Peyer's patch (tissue), 4 donors: ENCODE measurements around the gene RPTOR.

Experiments used
- CTCF ChIP-seq, 6 experiments: fragments of 450-650 bp in 4 of 6; fragments of 200-600 bp in 2 of 6; sonication (generic) in 1 of 6; IDR thresholded peaks; one replicate each; pipeline ENCODE4 v1.5.1; 2017 to 2019; ENCODE audit warnings: antibody characterized with exemption in 6 of 6, mild to moderate bottlenecking in 3 of 6, moderate library complexity in 1 of 6
- POLR2A ChIP-seq, 2 donors: fragments of 450-650 bp; IDR thresholded peaks; one replicate each; pipeline ENCODE4 v1.5.1; 2017; ENCODE audit warnings: antibody characterized with exemption in 2 of 2, mild to moderate bottlenecking in 2 of 2, moderate library complexity in 2 of 2

- TF ChIP-seq CTCF (IDR thresholded peaks at IDR 0.05): no peak
- TF ChIP-seq POLR2A (IDR thresholded peaks at IDR 0.05): no peak
Measured at GRCh38 chr17:80834893-80835275, 290.2 kb downstream of the RPTOR start.
